Hepatocyte (in vitro differentiated cells): ENCODE results near the gene NPTX1.

Experiments used
- EZH2 ChIP-seq: fragments of 200-600 bp; sonication (generic); IDR thresholded peaks from 2 replicates; pipeline ENCODE4 v1.6.1; 2016; ENCODE audit warnings: antibody characterized with exemption, mild to moderate bottlenecking, borderline replicate concordance
- TF ChIP-seq, protein P1 (sequence below): fragments of 200-600 bp; sonication (generic); IDR thresholded peaks from 2 replicates; pipeline ENCODE4 v1.5.1; 2016; ENCODE audit warnings: antibody characterized with exemption, mild to moderate bottlenecking; ENCODE audit not compliant: poor library complexity

DNA sequence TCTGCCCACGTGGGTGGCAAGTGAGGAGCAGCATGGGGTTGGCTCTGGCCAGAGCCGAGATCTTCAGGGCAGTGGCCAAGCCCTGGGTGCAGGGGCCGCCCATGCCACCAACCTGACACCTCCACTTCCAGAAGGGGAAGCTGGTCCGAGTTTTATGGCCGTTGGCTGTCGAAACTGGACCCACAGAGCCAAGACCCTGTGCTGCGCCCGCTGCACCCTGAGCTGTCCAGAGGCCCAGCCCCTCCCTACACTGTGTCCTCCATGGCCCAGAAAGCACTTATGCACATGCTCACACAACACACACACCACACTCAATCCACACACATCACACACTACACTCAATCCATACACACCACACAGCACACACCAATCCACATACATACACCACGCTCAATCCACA, 34.4 kb upstream of the NPTX1 start:
- TF ChIP-seq, protein P1, sequence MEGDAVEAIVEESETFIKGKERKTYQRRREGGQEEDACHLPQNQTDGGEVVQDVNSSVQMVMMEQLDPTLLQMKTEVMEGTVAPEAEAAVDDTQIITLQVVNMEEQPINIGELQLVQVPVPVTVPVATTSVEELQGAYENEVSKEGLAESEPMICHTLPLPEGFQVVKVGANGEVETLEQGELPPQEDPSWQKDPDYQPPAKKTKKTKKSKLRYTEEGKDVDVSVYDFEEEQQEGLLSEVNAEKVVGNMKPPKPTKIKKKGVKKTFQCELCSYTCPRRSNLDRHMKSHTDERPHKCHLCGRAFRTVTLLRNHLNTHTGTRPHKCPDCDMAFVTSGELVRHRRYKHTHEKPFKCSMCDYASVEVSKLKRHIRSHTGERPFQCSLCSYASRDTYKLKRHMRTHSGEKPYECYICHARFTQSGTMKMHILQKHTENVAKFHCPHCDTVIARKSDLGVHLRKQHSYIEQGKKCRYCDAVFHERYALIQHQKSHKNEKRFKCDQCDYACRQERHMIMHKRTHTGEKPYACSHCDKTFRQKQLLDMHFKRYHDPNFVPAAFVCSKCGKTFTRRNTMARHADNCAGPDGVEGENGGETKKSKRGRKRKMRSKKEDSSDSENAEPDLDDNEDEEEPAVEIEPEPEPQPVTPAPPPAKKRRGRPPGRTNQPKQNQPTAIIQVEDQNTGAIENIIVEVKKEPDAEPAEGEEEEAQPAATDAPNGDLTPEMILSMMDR, result no peak
- no peak for TF ChIP-seq EZH2
